GM19372 (cell line): Measurements from ENCODE around the gene PNLDC1.
"Not testable (repeated sequence)": the region's sequence is repeated elsewhere in the genome, so short reads cannot be mapped to it uniquely, and the experiment has no call there.

Source experiments
- ATAC-seq: cut with Tn5 transposase; IDR thresholded peaks from one replicate; pipeline ENCODE4 v1.9.1; 2021; ENCODE audit warnings: mild to moderate bottlenecking, low read depth, moderate library complexity; ENCODE audit not compliant: unreplicated experiment

The PNLDC1 gene

DNA sequence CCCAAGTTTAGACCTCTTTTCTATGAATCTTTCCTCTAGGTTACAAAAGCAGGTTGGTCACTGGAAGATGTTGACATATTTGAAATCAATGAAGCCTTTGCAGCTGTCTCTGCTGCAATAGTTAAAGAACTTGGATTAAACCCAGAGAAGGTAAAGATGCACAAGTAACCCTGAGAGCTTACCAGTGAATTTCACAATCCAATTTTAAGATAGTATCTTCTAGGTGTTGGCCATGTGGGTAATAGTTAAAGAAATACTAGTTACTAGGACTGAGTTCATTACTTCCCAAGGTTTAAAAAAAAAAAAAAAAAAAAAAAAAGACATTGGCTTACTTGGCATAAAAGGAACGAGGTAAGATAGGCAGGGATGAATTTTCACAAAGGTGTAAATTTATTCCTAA is 21.9 kb upstream of the PNLDC1 start:
- ATAC-seq, result no peak

DNA sequence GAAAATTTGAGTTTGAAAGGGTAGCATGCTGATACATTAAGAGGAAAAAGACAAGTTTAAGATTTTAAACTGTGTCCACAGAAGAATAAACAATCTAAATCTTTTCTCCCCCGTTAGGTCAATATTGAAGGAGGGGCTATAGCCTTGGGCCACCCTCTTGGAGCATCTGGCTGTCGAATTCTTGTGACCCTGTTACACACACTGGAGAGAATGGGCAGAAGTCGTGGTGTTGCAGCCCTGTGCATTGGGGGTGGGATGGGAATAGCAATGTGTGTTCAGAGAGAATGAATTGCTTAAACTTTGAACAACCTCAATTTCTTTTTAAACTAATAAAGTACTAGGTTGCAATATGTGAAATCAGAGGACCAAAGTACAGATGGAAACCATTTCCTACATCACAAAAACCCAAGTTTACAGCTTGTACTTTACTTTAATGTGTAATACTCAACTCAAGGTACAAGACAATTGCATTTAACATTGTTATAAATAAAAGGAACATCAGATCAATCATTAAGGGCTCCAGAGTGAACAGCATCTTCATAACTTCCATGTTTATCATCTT is 21.5 kb upstream of the PNLDC1 start:
- ATAC-seq, result no peak

DNA sequence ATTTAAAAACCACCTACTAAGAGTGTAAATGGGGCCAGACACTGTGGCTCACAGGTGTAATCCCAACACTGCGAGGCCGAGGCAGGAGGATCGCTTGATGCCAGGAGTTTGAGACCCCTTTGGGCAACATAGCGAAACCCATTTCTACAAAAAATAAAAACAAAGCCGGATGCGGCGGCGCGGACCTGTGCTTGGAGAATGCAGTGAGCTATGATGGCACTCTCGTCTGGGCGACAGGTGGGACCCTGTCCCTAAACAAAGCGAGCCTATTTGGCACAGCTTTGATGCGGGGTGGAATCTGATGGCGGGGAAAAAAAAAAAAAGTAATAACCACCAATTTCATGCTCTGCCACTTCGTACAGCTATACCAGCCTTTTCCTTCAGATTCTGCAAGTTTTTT is 11.8 kb upstream of the PNLDC1 start:
- ATAC-seq, result no peak

DNA sequence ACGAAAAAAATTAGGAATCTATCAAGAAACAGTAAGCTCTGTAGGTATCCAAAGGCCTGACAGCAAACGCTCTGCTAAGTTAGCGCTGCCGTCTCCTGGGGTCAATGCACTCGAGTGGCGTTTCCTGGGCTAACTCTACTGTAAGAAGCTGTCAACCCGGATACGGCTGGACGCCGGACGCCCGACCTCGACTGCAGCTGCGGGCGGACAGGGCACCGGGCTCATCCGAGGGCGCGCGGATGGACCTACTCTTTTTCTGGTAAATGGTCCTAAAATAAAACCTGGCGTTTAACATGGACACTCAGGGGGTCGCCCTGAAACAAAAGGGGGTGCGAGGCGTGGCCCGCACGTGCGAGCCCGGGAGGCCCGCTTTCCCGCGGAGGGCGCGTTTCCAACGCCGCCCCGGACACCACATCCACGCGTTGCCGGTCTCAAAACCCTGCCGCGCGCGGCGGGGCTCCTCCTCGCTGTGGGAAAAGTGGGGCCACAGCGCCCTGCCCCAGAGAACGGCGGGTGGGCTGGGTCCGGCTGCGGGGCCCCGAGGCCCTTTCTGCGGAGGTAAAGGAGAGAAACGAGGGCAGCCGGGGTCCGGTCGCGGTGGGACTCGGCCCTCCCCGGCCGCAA is 11.2 kb upstream of the PNLDC1 start:
- no peak for ATAC-seq

DNA sequence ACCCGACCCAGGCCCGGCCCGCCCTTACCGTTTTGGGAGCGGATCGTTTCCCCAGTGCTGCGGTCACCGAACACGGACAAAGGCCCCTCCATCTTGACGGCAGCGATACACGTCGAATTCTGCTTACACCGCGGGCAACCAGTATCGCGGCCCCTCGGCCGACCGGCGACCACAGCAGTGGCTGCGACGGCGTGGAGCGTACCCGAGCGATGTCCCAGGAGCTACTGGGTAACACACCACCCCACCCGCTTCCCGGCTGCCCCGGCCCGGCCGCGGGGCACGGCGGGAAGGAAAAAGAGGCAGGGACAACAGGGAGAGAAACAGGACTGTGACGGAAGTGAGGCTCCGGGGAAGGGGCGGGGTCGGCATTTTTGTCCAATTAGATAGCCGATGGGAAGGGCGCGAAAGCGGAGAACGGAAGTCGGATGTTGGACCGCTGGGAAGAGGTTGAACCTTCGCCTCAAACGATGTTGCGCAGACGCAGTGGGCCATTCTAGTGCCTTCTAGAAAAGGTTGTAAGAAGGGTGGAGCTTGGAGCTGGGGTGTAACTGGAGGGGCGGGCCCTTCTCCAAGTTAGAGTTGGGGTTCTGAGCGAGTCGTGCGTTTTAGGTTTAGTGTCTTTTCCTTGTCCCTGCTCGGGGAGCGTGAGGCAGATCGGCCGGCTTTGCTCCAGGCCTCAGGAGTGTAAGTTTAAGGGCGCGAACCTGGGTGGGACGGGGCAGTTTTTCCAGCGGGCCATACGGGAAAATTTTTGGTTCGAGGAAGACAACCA is 10.5 kb upstream of the PNLDC1 start, which contains the start of gene TCP1:
Gene TCP1 (minus strand): TSS at position 226 of the 772 bp plus-strand sequence. CDS start 134 bp downstream, at position 92.
- peak; percentile 67 for ATAC-seq

DNA sequence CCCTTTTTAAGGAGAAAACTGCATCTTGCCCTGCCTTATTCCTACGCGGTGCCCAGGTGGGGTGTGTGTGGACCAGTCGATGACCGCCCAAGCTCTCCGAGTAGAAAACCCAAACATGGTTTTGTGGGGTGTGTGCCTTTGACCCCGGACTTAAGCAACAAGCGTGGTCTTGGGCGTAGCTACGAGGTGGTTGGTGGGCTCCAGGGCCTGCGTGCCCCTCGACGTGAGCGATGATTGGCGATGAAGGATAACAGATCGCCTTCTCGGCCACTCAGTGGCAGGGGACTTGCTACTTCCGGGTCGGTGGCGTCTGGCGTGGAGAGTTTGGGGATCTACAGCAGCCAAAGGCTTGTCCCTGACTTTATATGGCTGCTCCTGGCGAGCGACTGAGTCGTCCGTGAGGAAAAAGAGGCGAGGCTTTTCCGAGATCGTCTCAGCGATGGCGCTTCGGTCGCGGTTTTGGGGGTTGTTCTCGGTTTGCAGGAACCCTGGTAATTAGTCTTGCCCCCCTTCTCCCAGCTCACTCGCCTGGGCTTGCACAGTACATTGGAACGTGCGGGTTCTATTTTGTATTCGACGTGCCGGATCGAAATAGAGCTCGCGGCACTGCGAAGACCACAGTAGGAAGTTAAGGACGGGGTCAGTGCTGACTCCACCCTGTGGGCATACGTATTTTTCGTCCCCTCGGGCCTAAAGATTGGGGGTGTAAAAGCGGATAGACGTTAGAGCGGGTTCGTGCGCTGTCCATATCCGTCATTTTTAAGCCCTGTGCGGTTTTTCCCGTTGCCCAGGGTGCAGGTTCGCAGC is 9.7 kb upstream of the PNLDC1 start, which contains the start of gene MRPL18:
Gene MRPL18 (plus strand): TSS at position 319 of the 807 bp plus-strand sequence. CDS start 121 bp downstream, at position 440.
- peak; percentile 75 for ATAC-seq

DNA sequence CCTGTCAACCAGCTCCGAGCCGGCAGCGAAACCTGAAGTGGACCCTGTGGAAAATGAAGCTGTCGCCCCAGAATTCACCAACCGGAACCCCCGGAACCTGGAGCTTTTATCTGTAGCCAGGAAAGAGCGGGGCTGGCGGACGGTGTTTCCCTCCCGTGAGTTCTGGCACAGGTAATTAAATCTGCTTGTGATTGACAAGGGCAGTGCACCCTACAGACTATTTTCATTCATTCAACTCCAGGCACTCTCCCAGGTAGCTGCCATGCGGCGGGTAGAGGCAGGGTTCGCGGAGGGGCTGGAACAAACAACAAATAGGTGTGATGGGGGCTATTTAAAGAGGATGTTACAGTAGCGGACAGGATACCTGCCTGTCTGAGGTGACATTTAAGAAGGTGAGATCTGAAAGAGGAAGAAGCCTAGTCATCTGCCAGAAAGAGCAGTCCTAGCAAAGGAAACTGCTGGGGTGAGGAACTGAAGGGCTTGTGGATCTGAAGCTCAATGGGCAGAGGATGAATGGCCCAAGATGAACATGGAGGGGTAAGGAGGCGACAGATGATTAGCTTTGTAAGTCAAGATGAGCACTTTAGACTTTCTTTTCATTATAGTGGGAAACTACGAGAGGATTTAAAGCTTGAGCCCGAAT is 9.0 kb upstream of the PNLDC1 start:
- no peak for ATAC-seq

DNA sequence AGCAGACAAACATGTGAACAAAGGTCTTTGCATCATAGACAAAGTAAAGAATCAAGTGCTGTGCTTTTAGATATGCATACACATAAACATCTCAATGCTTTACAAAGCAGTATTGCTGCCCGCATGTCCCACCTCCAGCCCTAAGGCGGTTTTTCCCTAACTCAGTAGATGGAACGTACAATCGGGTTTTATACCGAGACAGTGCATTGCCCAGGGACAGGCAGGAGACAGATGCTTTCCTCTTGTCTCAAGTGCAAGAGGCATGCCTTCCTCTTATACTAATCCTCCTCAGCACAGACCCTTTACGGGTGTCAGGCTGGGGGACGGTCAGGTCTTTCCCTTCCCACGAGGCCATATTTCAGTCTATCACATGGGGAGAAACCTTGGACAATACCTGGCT is 5.1 kb upstream of the PNLDC1 start:
- not testable (repeated sequence) for ATAC-seq

DNA sequence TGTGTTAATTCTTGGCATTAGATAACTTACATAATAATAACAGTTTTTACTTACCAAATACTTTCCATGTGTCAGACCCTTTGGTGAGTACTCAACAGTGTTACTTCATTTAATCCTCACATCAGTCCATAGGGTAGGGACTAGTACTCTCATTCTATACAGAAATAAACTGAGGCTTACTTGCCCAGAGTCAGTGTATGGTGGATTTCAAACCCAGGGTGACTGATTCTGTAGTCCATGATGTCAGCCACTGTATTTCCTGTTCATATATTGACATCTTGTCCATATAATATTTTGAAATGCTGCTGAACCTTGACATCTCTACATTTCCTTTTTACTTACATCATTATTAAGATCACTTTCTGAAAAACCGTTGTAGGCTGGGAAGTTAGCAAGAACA is 2.5 kb upstream of the PNLDC1 start:
- ATAC-seq, result no peak

DNA sequence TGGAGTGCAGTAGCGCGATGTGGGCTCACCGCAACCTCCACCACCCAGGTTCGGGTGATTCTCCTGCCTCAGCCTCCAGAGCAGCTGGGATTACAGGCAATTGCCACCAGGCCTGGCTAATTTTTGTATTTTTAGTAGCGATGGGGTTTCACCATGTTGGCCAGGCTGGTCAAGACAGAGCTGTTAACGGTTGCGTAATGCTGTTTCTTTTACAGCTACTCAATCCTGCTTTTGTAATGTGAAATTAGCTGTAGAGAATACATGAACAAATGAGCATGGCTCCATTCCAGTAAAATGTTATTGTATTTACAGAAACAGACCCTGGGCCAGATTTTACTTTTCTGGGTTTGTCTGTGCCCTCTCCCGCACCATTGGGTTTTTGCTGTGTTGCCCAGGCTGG is 1.9 kb downstream of the PNLDC1 start:
- ATAC-seq, result no peak

DNA sequence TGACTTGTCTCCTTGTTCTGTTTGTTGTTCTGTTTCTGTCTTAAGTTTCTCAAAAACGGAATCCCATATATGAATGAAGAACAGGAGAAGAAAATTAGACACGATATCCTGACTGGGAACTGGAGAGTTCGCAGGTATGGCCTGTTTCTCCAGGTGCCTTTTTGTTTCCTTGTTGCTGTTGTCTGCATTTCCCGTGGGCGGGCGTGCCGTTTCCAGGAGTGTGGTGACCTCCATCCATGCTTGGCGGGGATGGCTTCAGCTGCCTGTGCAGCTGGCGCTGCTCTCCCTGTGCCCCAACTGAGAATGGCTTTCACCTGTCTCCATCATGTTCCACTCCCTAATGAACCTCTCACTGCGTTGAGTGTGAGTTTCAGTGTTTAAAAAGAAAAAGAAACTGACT is 4.4 kb downstream of the PNLDC1 start:
- no peak for ATAC-seq

DNA sequence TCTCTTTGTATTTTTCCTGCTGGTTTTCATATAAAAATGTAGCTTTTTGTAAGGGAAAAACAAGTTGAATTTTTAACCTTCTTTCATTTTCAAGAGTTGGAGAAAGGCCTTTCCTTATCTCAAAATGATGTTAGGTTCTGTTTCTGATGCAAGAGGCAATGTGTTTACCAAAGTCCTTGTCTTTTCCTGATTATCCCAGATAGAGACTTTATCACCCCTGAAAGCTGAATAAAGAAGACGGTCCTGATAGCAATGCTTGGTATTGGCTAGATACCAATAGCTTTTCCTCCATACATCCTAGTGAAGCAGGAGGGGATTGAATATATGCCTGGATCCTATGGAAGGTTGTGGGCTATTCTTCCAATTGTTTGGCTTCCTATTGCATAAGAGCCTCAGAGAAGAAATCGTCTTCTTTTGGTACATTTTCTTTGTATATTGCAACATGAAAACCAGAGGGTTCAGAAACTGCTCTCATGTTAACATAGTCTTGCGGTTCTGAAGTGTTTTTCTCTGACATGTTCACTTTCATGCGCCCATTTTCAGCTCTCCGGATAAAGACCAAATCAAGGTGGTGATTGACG is 5.5 kb downstream of the PNLDC1 start:
- ATAC-seq, result no peak

DNA sequence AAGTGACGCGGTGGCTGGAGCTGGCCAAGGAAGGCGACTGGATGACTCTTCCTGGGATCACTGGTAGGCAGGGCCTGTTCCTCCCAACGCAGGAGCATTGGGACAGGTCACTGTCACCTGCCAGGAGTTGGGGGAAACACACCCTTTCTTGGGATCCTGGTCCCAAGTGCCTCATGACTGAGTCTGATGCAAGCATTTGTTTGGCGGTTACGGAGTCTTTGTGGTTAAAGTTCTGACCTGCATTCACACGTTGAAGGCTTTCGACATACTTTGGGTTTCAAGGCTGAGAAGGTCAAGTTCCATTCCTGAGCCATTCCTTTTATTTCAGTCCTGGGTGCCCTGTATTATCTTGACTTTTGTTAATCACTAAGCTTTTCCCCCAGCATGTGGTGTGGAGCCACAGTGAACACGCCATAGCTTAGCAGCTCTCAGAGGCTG is 6.0 kb downstream of the PNLDC1 start:
- ATAC-seq, result no peak

DNA sequence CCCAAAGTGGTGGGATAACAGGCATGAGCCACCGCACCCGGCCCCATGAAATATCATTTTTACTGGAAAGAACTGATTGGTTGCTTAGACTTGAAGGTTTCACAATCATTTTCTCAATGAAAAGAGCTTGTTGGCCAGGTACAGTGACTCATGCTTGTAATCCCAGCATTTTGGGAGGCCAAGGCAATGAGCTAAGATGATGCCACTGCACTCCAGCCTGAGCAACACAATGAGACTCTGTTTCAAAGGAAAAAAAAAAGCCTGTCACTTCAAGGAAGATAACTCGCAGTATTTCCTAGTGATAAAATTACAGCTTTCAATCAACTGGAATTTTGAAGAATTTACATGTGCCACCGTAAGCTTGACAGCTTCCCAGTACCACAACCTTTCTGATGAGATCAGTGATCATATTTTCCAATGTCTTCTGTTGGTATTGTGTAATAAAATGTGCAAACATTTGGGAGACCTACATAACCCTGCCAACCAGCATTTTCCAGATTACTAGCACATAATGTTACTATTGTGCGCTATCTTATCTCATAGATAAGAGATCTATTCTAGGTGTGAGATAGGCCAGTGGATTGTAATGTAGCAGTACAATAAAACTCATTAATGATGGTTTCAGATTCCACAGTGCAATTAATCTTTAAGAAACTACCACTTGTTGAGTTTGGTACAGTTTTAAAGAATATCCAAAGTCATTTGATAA is 7.2 kb downstream of the PNLDC1 start:
- no peak for ATAC-seq

DNA sequence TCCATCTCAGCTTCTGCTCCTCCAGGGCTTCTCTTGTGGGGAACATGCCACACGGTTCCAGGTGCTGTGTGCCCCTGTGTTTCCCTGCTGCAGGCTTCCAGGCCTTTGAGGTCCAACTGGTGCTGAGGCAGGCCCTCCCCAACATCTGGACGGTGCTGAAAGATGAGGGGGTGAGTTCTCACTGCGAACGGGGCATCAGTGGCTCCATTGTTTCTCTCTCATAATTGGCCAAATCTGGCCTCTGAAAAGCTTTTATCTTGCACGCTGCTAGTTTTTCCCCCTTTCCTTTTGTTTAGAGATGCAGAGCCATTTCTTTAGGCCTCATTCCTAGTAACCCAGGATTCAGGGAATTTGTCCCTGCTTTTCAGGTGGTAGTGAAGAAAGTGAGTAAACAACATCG is 8.6 kb downstream of the PNLDC1 start:
- ATAC-seq, result no peak

DNA sequence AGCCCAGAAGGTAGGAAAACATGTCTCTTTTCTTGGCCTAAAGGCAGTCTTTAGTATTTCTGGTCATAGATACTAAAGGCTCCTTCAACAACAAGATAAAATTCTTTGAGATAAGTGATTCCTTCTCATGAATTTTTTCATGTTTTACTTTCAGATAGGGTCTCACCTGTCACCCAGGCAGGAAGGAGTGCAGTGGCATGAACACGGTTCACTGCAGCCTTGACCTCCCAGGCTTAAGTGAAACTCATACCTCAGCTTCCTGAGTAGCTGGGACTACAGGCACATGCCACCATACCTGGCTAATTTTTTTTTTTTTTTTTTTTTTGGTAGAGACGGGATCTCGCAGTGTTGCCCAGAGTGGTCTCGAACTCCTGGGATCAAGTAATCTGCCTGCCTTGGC is 9.1 kb downstream of the PNLDC1 start:
- no peak for ATAC-seq

DNA sequence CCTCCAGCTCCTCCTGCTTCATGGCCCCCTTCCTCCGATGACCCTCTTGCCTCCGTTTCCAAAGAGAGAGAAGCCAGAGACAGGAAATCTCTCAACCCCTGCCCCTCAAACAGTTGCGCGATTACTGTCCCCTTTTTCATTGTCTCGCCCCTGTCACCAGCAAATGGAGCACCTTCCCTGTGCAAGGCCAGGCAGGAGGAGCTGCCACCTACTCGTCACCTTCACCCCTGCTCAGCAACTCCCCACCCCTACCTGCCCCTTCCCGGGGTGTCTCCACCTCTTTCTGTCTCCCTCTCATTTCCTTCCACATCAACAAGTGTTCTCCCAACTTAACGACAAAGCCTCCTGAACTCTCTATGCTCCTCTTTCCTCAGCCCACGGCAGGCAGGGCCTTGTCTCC is 13.7 kb downstream of the PNLDC1 start:
- ATAC-seq, result no peak

DNA sequence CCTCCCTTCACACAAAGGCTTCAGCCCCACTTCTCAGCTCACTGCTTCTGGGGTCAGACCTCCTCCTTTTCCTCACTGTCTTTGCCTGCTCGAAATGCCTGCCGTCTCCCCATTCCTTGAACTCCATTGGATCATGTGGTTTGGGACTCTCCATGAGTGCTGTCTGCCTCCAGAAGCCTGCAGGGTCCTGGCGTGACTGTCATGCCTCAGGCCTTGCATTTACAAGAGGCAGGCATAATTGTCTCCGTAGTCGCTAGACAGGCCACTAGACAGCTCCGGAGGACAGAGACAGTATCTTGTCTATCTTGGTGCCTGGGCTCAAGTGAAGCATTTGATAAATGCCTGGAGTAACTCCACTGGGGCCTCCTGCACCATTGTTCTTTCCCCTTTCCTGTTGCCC is 15.3 kb downstream of the PNLDC1 start:
- no peak for ATAC-seq

DNA sequence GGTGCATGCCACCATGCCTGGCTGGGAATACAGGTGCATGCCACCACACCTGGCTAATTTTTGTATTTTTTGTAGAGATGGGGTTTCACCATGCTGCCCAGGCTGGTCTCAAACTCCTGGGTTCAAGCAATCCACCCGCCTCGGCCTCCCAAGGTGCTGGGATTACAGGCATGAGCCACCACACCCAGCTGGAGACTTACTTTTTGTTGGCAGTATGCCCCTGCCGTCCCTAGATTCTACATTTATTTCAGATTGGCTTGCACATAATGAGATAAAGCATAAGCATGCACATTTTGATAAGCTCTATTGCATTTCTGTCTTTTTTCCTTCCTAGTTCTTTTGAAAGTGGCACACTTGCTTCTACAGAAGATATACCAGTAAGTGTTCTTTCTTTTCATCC is 16.7 kb downstream of the PNLDC1 start:
- not testable (repeated sequence) for ATAC-seq
